ENCODE results near the gene LMBR1L. TPM values are rescaled to one million over a fixed set of nuclear protein-coding genes. Genes with fewer than 3 reads are reported as not detected.
A peak's percentile ranks its signal among the peaks of the same experiment; 100 is the strongest.
"Not testable (repeated sequence)": the region's sequence is repeated elsewhere in the genome, so short reads cannot be mapped to it uniquely, and the experiment has no call there.

Gene LMBR1L
- 10 to 100 TPM; 59.6 to 91.0 (median 90.9) TPM for polyA plus RNA-seq (ENCODE audit: insufficient read length in 3 of 3)
- long read RNA-seq, donor 1, transcript LMBR1L-221 (2 exons, 874 nt), result major isoform, 6 of 14 reads
- long read RNA-seq, donor 1, partial matches to known transcripts, result 7 of 14 reads
- long read RNA-seq, donor 1, other reads (novel, unspliced or antisense), result 0 of 14 reads
- long read RNA-seq, donor 2, partial matches to known transcripts, result 11 of 16 reads
- long read RNA-seq, donor 2, other reads (novel, unspliced or antisense), result 0 of 16 reads
- long read RNA-seq, donor 3, partial matches to known transcripts, result 0 of 4 reads
- long read RNA-seq, donor 3, other reads (novel, unspliced or antisense), result 0 of 4 reads
- long read RNA-seq, donor 4, partial matches to known transcripts, result 16 of 22 reads
- long read RNA-seq, donor 4, other reads (novel, unspliced or antisense), result 0 of 22 reads
- long read RNA-seq, donor 5, partial matches to known transcripts, result 0 of 2 reads
- long read RNA-seq, donor 5, other reads (novel, unspliced or antisense), result 0 of 2 reads
- long read RNA-seq, donor 6, transcript LMBR1L-221 (2 exons, 874 nt), result major isoform, 5 of 14 reads
- long read RNA-seq, donor 6, partial matches to known transcripts, result 9 of 14 reads
- long read RNA-seq, donor 6, other reads (novel, unspliced or antisense), result 0 of 14 reads
- long read RNA-seq, donor 7, partial matches to known transcripts, result 0 of 3 reads
- long read RNA-seq, donor 7, other reads (novel, unspliced or antisense), result 0 of 3 reads
- long read RNA-seq, donor 8, partial matches to known transcripts, result 8 of 15 reads
- long read RNA-seq, donor 8, other reads (novel, unspliced or antisense), result 0 of 15 reads
- long read RNA-seq, donor 9, partial matches to known transcripts, result 7 of 9 reads
- long read RNA-seq, donor 9, other reads (novel, unspliced or antisense), result 0 of 9 reads
- long read RNA-seq, donor 10, partial matches to known transcripts, result 8 of 14 reads
- long read RNA-seq, donor 10, other reads (novel, unspliced or antisense), result 0 of 14 reads
- long read RNA-seq, donor 11, partial matches to known transcripts, result 0 of 1 reads
- long read RNA-seq, donor 11, other reads (novel, unspliced or antisense), result 0 of 1 reads
- long read RNA-seq, donor 12, transcript LMBR1L-221 (2 exons, 874 nt), result major isoform, 8 of 39 reads
- long read RNA-seq, donor 12, transcript LMBR1L-201 (17 exons, 2,934 nt), result minor isoform, 6 of 39 reads
- long read RNA-seq, donor 12, partial matches to known transcripts, result 24 of 39 reads
- long read RNA-seq, donor 12, other reads (novel, unspliced or antisense), result 0 of 39 reads
- long read RNA-seq, donor 13, partial matches to known transcripts, result 0 of 6 reads
- long read RNA-seq, donor 13, other reads (novel, unspliced or antisense), result 0 of 6 reads
- long read RNA-seq, donor 14, result 0 reads
- long read RNA-seq, donor 15, partial matches to known transcripts, result 15 of 24 reads
- long read RNA-seq, donor 15, other reads (novel, unspliced or antisense), result 0 of 24 reads
- long read RNA-seq, donor 16, partial matches to known transcripts, result 0 of 8 reads
- long read RNA-seq, donor 16, other reads (novel, unspliced or antisense), result 0 of 8 reads

GRCh38 chr12:49110464-49111155 lies at the start of gene LMBR1L:
TSS of gene LMBR1L (minus strand) at chr12:49110847. CDS start at chr12:49110555, 292 bp downstream.
- peak; percentile 98 for DNase-seq

GRCh38 chr12:49160399-49160798 lies 49.8 kb upstream of the LMBR1L start:
- no peak for DNase-seq

GRCh38 chr12:49154221-49154620 lies 43.6 kb upstream of the LMBR1L start:
- no peak for DNase-seq

- no peak for DNase-seq
These were observed 36.7 kb upstream of the LMBR1L start for GRCh38 chr12:49147384-49147783.

- DNase-seq, result no peak
These were observed 35.8 kb upstream of the LMBR1L start for GRCh38 chr12:49146406-49146805.

- DNase-seq, result no peak
These were observed 33.7 kb upstream of the LMBR1L start for GRCh38 chr12:49144384-49144783.

GRCh38 chr12:49138999-49139398 lies 28.4 kb upstream of the LMBR1L start:
- no peak for DNase-seq

- DNase-seq, result no peak
These were observed 27.9 kb upstream of the LMBR1L start for GRCh38 chr12:49138587-49138986.

- DNase-seq, result no peak
These were observed 26.8 kb upstream of the LMBR1L start for GRCh38 chr12:49137476-49137875.

- not testable (repeated sequence) for DNase-seq
These were observed 26.4 kb upstream of the LMBR1L start for GRCh38 chr12:49136997-49137396.

GRCh38 chr12:49133590-49133989 lies 22.9 kb upstream of the LMBR1L start:
- no peak for DNase-seq

- DNase-seq, result no peak
These were observed 22.4 kb upstream of the LMBR1L start for GRCh38 chr12:49133014-49133413.

- peak; percentile 33 for DNase-seq
These were observed 21.3 kb upstream of the LMBR1L start for GRCh38 chr12:49131894-49132461.

GRCh38 chr12:49131051-49131893 lies 20.6 kb upstream of the LMBR1L start, which contains the start of gene TUBA1B:
TSS of gene TUBA1B (minus strand) at chr12:49131395. CDS start at chr12:49131300, 95 bp downstream.
- DNase-seq, result peak; percentile 92

GRCh38 chr12:49130151-49131050 lies 19.8 kb upstream of the LMBR1L start:
- DNase-seq, result peak; percentile 91

- no peak for DNase-seq
These were observed 18.9 kb upstream of the LMBR1L start for GRCh38 chr12:49129332-49130150.

GRCh38 chr12:49127971-49128370 lies 17.3 kb upstream of the LMBR1L start:
- not testable (repeated sequence) for DNase-seq
